Lower leg skin (tissue), 3 donors: Measurements from ENCODE around the gene GRIK5.

Experiments used
- POLR2A ChIP-seq, 2 donors: fragments of 450-650 bp; IDR thresholded peaks; one replicate each; pipeline ENCODE4 v1.6.1; 2016 to 2017; ENCODE audit warnings: antibody characterized with exemption in 2 of 2, mild to moderate bottlenecking in 1 of 2, moderate library complexity in 1 of 2
- TF ChIP-seq, protein P1 (sequence below), 3 donors: fragments of 450-650 bp; IDR thresholded peaks; one replicate each; pipeline ENCODE4 v1.5.1; 2016; ENCODE audit warnings: antibody characterized with exemption in 3 of 3, mild to moderate bottlenecking in 3 of 3, moderate library complexity in 2 of 3

DNA sequence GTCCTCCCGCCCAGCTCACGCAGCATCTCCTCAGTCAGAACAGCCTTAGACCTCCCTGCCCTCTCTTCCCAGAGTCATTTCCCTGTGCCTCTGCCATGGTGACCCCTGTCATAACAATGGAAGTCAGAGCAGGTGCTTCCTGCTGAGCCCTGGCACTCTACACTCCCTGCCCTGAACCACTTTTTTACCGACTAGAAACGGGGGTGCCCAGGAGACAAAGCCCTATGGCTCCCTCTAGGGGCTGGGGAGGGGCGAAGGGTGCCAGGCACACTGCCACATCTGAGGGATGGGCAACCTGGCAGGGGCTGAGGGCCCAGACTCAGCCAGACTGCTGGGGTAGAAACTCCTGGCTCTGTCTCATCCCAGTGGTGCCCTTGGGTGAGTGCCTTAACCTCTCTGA is 22.3 kb upstream of the GRIK5 start:
- TF ChIP-seq, protein P1, sequence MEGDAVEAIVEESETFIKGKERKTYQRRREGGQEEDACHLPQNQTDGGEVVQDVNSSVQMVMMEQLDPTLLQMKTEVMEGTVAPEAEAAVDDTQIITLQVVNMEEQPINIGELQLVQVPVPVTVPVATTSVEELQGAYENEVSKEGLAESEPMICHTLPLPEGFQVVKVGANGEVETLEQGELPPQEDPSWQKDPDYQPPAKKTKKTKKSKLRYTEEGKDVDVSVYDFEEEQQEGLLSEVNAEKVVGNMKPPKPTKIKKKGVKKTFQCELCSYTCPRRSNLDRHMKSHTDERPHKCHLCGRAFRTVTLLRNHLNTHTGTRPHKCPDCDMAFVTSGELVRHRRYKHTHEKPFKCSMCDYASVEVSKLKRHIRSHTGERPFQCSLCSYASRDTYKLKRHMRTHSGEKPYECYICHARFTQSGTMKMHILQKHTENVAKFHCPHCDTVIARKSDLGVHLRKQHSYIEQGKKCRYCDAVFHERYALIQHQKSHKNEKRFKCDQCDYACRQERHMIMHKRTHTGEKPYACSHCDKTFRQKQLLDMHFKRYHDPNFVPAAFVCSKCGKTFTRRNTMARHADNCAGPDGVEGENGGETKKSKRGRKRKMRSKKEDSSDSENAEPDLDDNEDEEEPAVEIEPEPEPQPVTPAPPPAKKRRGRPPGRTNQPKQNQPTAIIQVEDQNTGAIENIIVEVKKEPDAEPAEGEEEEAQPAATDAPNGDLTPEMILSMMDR (IDR thresholded peaks at IDR 0.05): no peak
- no peak for TF ChIP-seq POLR2A (IDR thresholded peaks at IDR 0.05)
